Esophagus muscularis mucosa (tissue), 4 donors: Measurements from ENCODE around the gene KIF2A. TPM values are rescaled to one million over a fixed set of nuclear protein-coding genes. Genes with fewer than 3 reads are reported as not detected.

ENCODE experiments used
- DNase-seq: peaks from one replicate; pipeline ENCODE4 v3.0.0-alpha.2; 2017; ENCODE audit errors: extremely low spot score
- H3K27ac ChIP-seq, 4 donors: fragments of 200-600 bp; sonication (generic); replicated peaks in 1 of 4; 1 replicate in 3 of 4; 2 replicates in 1 of 4; pipeline ENCODE4 v1.5.1; 2016 to 2019; ENCODE audit warnings: mild to moderate bottlenecking in 1 of 4
- H3K27me3 ChIP-seq, 4 donors: fragments of 200-600 bp; sonication (generic); one replicate each; pipeline versions ENCODE4 v1.5.1 to v1.6.0; 2016 to 2019
- H3K36me3 ChIP-seq, 4 donors: fragments of 200-600 bp; sonication (generic); one replicate each; pipeline ENCODE4 v1.5.1; 2016 to 2019
- H3K4me1 ChIP-seq, 4 donors: fragments of 200-600 bp; sonication (generic); one replicate each; pipeline ENCODE4 v1.5.1; 2016 to 2019
- H3K4me3 ChIP-seq, 4 donors: fragments of 200-600 bp; sonication (generic); 1 replicate in 2 of 4; 2 replicates in 2 of 4; pipeline ENCODE4 v1.5.1; 2016 to 2019; ENCODE audit warnings: mild to moderate bottlenecking in 4 of 4, moderate library complexity in 1 of 4
- H3K9me3 ChIP-seq, 4 donors: fragments of 200-600 bp; sonication (generic); 1 replicate in 3 of 4; 2 replicates in 1 of 4; pipeline ENCODE4 v1.5.1; 2016 to 2019
- EP300 ChIP-seq: sonication (generic); formaldehyde crosslinking; IDR thresholded peaks from one replicate; pipeline ENCODE4 v1.6.1; 2017; ENCODE audit warnings: antibody characterized with exemption
- POLR2A ChIP-seq: fragments of 450-650 bp; IDR thresholded peaks from one replicate; pipeline ENCODE4 v1.6.1; 2017; ENCODE audit warnings: antibody characterized with exemption, moderate library complexity, mild to moderate bottlenecking, low read depth
- POLR2AphosphoS5 ChIP-seq, 2 donors: sonication (generic); formaldehyde crosslinking; IDR thresholded peaks; one replicate each; pipeline ENCODE4 v1.6.1; 2017; ENCODE audit warnings: antibody characterized with exemption in 2 of 2
- WGBS: methylation state at CpG from one replicate; pipeline ENCODE4 v1.1.5; 2018; 5-methylcytosine and 5-hydroxymethylcytosine counted together
- intact Hi-C: fragments of 100-400 bp; cut with DNase I; formaldehyde crosslinking; loops from one replicate; pipeline ENCODE4 v1.15.1; 2023
- total RNA-seq, 4 donors: library from RNA; depleted of rRNA; stranded (reverse); fragments of >200 nt; gene quantifications; one replicate each; pipeline versions ENCODE4 v1.1.0 to v1.2.1, GENCODE V29; 2016
- TF ChIP-seq, protein P1 (sequence below), 3 experiments: fragments of 200-600 bp in 2 of 3; fragments of 450-650 bp in 1 of 3; sonication (generic) in 2 of 3; IDR thresholded peaks; one replicate each; pipeline ENCODE4 v1.5.1; 2017 to 2019; ENCODE audit warnings: antibody characterized with exemption in 3 of 3, mild to moderate bottlenecking in 2 of 3, moderate library complexity in 1 of 3

The KIF2A gene
- total RNA-seq, 4 donors from 2014 or later = 31.6 to 37.1 (median 33.3) TPM

DNA sequence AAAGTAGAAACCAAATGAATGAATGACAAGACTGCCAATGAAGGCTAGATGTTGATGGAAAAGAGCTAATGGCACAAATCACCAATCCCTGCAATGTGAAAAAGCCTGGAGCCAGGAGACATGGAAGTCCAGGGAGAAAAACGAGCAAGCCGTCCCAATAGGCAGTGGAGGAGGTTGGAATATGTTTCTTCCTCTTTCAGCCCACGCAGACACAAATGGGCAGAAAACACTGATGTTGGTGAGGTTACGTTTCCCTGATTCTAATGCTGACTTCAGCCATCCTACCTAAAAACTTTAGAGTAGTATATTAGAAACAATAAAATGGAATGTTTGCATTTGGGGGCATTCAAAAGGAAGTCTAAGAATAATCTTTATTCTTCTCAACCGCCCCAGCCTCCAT lies 23.9 kb upstream of the KIF2A start:
- Histone ChIP-seq H3K27ac (no peak overlapping the region), H3K4me1 (no peaks in the 10 kb centered on the region), H3K36me3 (no peaks in the 10 kb centered on the region), H3K4me3 (no peak overlapping the region), H3K27me3 (no peaks in the 10 kb centered on the region), H3K9me3 (no peaks in the 10 kb centered on the region)
- DNase-seq = no peak
- TF ChIP-seq POLR2A (no peak), POLR2AphosphoS5 (IDR thresholded peaks at IDR 0.05) (no peak), EP300 (no peak)
- TF ChIP-seq, protein P1, sequence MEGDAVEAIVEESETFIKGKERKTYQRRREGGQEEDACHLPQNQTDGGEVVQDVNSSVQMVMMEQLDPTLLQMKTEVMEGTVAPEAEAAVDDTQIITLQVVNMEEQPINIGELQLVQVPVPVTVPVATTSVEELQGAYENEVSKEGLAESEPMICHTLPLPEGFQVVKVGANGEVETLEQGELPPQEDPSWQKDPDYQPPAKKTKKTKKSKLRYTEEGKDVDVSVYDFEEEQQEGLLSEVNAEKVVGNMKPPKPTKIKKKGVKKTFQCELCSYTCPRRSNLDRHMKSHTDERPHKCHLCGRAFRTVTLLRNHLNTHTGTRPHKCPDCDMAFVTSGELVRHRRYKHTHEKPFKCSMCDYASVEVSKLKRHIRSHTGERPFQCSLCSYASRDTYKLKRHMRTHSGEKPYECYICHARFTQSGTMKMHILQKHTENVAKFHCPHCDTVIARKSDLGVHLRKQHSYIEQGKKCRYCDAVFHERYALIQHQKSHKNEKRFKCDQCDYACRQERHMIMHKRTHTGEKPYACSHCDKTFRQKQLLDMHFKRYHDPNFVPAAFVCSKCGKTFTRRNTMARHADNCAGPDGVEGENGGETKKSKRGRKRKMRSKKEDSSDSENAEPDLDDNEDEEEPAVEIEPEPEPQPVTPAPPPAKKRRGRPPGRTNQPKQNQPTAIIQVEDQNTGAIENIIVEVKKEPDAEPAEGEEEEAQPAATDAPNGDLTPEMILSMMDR (IDR thresholded peaks at IDR 0.05) = no peak
- 73% methylated on average over 5 of the region's 5 CpGs for WGBS
- intact Hi-C loops = no loop called here

DNA sequence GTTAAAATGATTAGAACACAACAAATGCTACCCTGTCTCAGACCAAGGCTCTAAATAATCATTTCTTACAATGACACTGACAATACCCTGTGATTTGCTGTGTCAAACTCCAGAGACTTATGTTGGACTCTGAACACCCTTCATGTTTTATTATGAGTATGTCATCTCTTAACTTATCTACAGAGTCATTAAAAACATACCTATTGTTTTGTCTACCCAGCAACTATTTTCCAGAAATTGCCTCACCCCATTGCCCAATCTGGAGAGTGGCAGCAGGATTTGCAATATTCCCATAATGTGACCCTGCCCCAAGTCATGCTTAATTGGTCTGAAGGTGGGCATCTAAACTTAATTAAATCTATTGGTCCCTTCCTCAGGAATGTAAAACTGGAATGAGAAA lies 23.0 kb upstream of the KIF2A start:
- Histone ChIP-seq H3K4me1 (no peaks in the 10 kb centered on the region), H3K9me3 (no peaks in the 10 kb centered on the region), H3K27me3 (no peaks in the 10 kb centered on the region), H3K27ac (no peak overlapping the region), H3K4me3 (no peak overlapping the region), H3K36me3 (no peaks in the 10 kb centered on the region)
- intact Hi-C loops = no loop called here
- TF ChIP-seq EP300 = no peak
- TF ChIP-seq POLR2A = no peak
- TF ChIP-seq, protein P1 (IDR thresholded peaks at IDR 0.05) = no peak
- TF ChIP-seq POLR2AphosphoS5 (IDR thresholded peaks at IDR 0.05) = no peak
- DNase-seq = no peak

DNA sequence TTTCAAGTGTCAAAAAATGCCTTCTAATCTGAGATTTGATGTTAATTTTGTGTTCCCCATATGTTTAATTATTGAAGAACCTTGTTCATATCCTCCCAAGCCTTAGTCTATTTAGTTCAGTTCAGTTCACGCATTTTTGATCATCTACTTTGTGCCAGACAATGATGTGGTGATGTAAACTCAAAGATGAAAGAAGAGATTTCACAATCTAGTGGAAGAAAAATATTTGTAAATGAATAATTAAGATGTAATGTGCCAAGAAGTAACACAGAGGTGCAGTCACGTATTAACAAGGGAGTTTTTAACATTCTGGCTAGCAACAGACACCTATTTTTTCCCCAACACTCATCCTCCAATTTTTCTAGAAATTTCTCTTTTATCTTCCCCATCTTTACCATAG lies 22.1 kb upstream of the KIF2A start:
- Histone ChIP-seq H3K27me3 (no peaks in the 10 kb centered on the region), H3K36me3 (no peaks in the 10 kb centered on the region), H3K4me1 (no peaks in the 10 kb centered on the region), H3K9me3 (no peaks in the 10 kb centered on the region), H3K27ac (no peak overlapping the region), H3K4me3 (no peak overlapping the region)
- intact Hi-C loops = no loop called here
- DNase-seq = no peak
- TF ChIP-seq EP300 = no peak
- TF ChIP-seq, protein P1 (IDR thresholded peaks at IDR 0.05) = no peak
- no peak for TF ChIP-seq POLR2AphosphoS5 (IDR thresholded peaks at IDR 0.05)
- TF ChIP-seq POLR2A = no peak
- WGBS = 74% methylated on average over 2 of the region's 2 CpGs

DNA sequence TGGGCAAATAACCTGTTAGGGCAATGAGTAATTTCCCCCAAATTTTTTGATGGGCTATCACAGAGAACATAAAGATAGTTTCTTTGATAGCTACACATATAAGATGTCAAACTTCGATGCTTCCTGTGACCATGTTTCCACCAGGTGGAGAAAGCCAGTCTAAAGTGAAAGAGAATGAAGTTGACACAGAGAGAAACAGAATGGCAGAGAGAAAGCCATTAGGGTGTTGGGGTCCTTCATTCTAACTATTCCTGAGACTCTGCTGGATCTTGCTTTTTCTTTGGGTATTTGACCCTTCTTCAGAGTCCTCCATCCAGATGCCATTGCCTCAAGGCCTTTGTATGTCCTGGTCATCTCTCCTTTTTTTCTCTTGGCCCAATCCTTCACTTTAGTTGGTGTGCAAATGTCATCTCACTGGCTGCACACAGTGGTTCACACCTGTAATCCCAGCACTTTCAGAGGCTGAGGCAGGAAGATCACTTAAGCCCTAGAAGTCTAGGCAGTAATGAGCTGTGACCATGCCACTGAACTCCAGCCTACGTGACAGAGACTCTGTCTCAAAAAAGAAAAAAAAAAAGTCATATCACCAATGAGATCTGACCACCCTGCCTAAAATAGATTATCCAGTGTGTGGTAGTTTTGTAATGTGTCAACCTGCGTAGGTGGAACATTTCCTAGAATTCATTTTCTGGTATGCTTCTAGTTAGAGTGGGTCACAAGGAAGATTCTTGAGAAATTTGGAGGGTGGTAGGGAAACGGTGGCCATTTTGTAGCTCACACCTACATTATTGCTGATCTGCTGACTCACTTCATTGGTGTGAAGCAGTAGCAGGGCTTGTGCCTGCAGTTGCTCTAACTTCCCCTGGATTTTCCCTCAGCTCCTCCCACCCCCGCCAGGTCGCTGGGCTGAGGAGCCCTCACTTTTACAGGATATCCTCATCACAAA lies 20.8 kb upstream of the KIF2A start:
- H3K4me3 ChIP-seq = no peak overlapping the region
- H3K36me3 ChIP-seq = no peaks in the 10 kb centered on the region
- H3K4me1 ChIP-seq = no peaks in the 10 kb centered on the region
- intact Hi-C loops = no loop called here
- no peaks in the 10 kb centered on the region for H3K27me3 ChIP-seq
- no peak for TF ChIP-seq POLR2A
- no peak for TF ChIP-seq POLR2AphosphoS5 (IDR thresholded peaks at IDR 0.05)
- no peak for TF ChIP-seq EP300
- TF ChIP-seq, protein P1 (IDR thresholded peaks at IDR 0.05) = no peak
- no peak for DNase-seq
- H3K27ac ChIP-seq = no peak overlapping the region
- H3K9me3 ChIP-seq = no peaks in the 10 kb centered on the region
- 96% methylated on average over 6 of the region's 6 CpGs for WGBS
